ENCODE data around the gene PAIP2B. TPM values are rescaled to one million over a fixed set of nuclear protein-coding genes. Genes with fewer than 3 reads are reported as not detected.

PAIP2B gene
- polyA plus RNA-seq, 3 donors = 0.08 to 0.20 (median 0.17) TPM

GRCh38 chr2:71250935-71251334 lies 24.0 kb upstream of the PAIP2B start:
- Histone ChIP-seq H3K27me3 (ENCODE audit: control insufficient read depth in 2 of 2, insufficient read depth in 2 of 2, low read length in 2 of 2) (no peaks in the 10 kb centered on the region), H3K9ac (ENCODE audit: insufficient read depth, low read length, poor library complexity, severe bottlenecking) (no peak overlapping the region), H2AFZ (ENCODE audit: insufficient read depth, low read depth, low read length, poor library complexity, severe bottlenecking) (no peak overlapping the region), H3K9me3 (replicated peaks in 1 of 2; ENCODE audit: control insufficient read depth in 1 of 2, insufficient read depth in 1 of 2, low read length in 2 of 2) (peaks cover 0 to 5% of the 10 kb centered on the region in 2 donors), H3K4me3 (replicated peaks in 1 of 3; ENCODE audit: low read depth in 2 of 3, low read length in 3 of 3) (no peak overlapping the region), H3K27ac (ENCODE audit: low read depth in 1 of 2, low read length in 2 of 2) (no peak overlapping the region), H3K4me1 (ENCODE audit: control insufficient read depth in 1 of 2, insufficient read depth in 2 of 2, low read length in 2 of 2) (no peaks in the 10 kb centered on the region), H3K79me2 (ENCODE audit: insufficient read depth, low read length) (no peaks in the 10 kb centered on the region), H3K36me3 (replicated peaks in 1 of 2; ENCODE audit: control insufficient read depth in 1 of 2, insufficient read depth in 2 of 2, low read length in 2 of 2) (no peaks in the 10 kb centered on the region), H3K4me2 (replicated peaks; ENCODE audit: extremely low read depth, low read length, poor library complexity, severe bottlenecking) (no peak overlapping the region), H4K20me1 (ENCODE audit: insufficient read depth, low read length) (no peaks in the 10 kb centered on the region)
- H3K4me3 Mint-ChIP-seq = no peak overlapping the region
- no peak for DNase-seq
- no peak for TF ChIP-seq CTCF (IDR thresholded peaks at IDR 0.05)
- intact Hi-C loops (cut with micrococcal nuclease) = no loop called here
- peaks cover 4 to 10% (median 8%) of the 10 kb centered on the region in 3 donors for H3K27me3 Mint-ChIP-seq (ENCODE audit: low read depth in 3 of 3)
- H3K9me3 Mint-ChIP-seq = peaks cover 4 to 12% (median 7%) of the 10 kb centered on the region in 7 donors
- H3K27ac Mint-ChIP-seq = no peak overlapping the region
- H3K4me1 Mint-ChIP-seq = no peaks in the 10 kb centered on the region
- no peaks in the 10 kb centered on the region for H3K36me3 Mint-ChIP-seq
- WGBS (ENCODE audit: insufficient coverage) = 97% methylated on average over 7 of the region's 8 CpGs

DNA sequence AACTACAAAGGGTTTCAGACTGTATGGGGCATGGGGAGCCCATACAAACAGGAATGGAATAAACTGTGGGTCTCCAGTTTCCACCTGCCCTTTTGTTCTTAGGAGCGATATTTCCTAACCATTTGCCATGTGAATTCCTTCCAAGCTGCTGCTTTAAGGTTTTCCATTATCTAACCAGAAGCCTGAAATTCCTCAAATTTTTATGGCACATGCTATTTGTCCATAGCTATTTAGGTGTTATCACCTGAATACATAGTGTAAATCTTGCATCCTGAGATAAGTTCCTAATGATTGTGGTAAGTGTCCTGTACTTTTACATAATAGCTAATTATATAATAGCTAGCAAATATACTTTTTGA lies 17.4 kb upstream of the PAIP2B start:
- no peaks in the 10 kb centered on the region for H3K4me1 ChIP-seq (ENCODE audit: control insufficient read depth in 1 of 2, insufficient read depth in 2 of 2, low read length in 2 of 2)
- no peaks in the 10 kb centered on the region for H3K36me3 Mint-ChIP-seq
- H4K20me1 ChIP-seq (ENCODE audit: insufficient read depth, low read length) = no peaks in the 10 kb centered on the region
- TF ChIP-seq CTCF (IDR thresholded peaks at IDR 0.05) = no peak
- H3K79me2 ChIP-seq (ENCODE audit: insufficient read depth, low read length) = no peaks in the 10 kb centered on the region
- H3K4me1 Mint-ChIP-seq = no peaks in the 10 kb centered on the region
- H3K27ac ChIP-seq (ENCODE audit: low read depth in 1 of 2, low read length in 2 of 2) = no peak overlapping the region
- no peak overlapping the region for H3K4me3 ChIP-seq (replicated peaks in 1 of 3; ENCODE audit: low read depth in 2 of 3, low read length in 3 of 3)
- peaks cover 8 to 15% (median 10%) of the 10 kb centered on the region in 3 donors for H3K27me3 Mint-ChIP-seq (ENCODE audit: low read depth in 3 of 3)
- peaks cover 0 to 6% of the 10 kb centered on the region in 2 donors for H3K27me3 ChIP-seq (ENCODE audit: control insufficient read depth in 2 of 2, insufficient read depth in 2 of 2, low read length in 2 of 2)
- no peak overlapping the region for H2AFZ ChIP-seq (ENCODE audit: insufficient read depth, low read depth, low read length, poor library complexity, severe bottlenecking)
- H3K9ac ChIP-seq (ENCODE audit: insufficient read depth, low read length, poor library complexity, severe bottlenecking) = no peak overlapping the region
- no peaks in the 10 kb centered on the region for H3K36me3 ChIP-seq (replicated peaks in 1 of 2; ENCODE audit: control insufficient read depth in 1 of 2, insufficient read depth in 2 of 2, low read length in 2 of 2)
- no peak overlapping the region for H3K4me3 Mint-ChIP-seq
- DNase-seq = no peak
- WGBS (ENCODE audit: insufficient coverage) = 100% methylated on average over 1 of the region's 1 CpG
- intact Hi-C loops (cut with micrococcal nuclease) = no loop called here
- no peak overlapping the region for H3K27ac Mint-ChIP-seq
- no peaks in the 10 kb centered on the region for H3K9me3 ChIP-seq (replicated peaks in 1 of 2; ENCODE audit: control insufficient read depth in 1 of 2, insufficient read depth in 1 of 2, low read length in 2 of 2)
- H3K9me3 Mint-ChIP-seq = peaks cover 0 to 8% (median 4%) of the 10 kb centered on the region in 7 donors
- no peak overlapping the region for H3K4me2 ChIP-seq (replicated peaks; ENCODE audit: extremely low read depth, low read length, poor library complexity, severe bottlenecking)

Data from CD14-positive monocyte (primary cell).